Right cardiac atrium (tissue), 5 donors: ENCODE measurements around the gene KCNIP1. TPM values are rescaled to one million over a fixed set of nuclear protein-coding genes. Genes with fewer than 3 reads are reported as not detected.

Experiments
- ATAC-seq, 2 donors: fragments of 200-7000 bp; cut with Tn5 transposase; one replicate each; pipeline versions ENCODE4 v1.8.0 to v1.9.1; 2020; ENCODE audit warnings: moderate library complexity in 2 of 2, mild to moderate bottlenecking in 1 of 2
- DNase-seq, 3 donors: peaks; one replicate each; pipeline ENCODE4 v3.0.0-alpha.2; 2020
- H3K27ac ChIP-seq: one replicate; pipeline ENCODE4 v1.5.1; 2013; ENCODE audit warnings: mild to moderate bottlenecking, low read length, control low read depth, moderate library complexity
- H3K27me3 ChIP-seq: one replicate; pipeline ENCODE4 v1.6.1; 2013; ENCODE audit not compliant: control insufficient read depth, insufficient read depth
- H3K4me1 ChIP-seq: one replicate; pipeline ENCODE4 v1.6.1; 2013; ENCODE audit warnings: low read length; ENCODE audit not compliant: control insufficient read depth, insufficient read depth
- H3K4me3 ChIP-seq: one replicate; pipeline ENCODE4 v1.5.1; 2013; ENCODE audit warnings: low read length, control low read depth
- H3K9me3 ChIP-seq: one replicate; pipeline ENCODE4 v1.6.1; 2013; ENCODE audit warnings: low read length; ENCODE audit not compliant: control insufficient read depth
- WGBS: extraction: QIAGEN DNeasy Blood & Tissue Kit; methylation state at CpG from one replicate; pipeline ENCODE4 v1.1.7; 2013; 5-methylcytosine and 5-hydroxymethylcytosine counted together
- intact Hi-C, 4 donors: fragments of 100-400 bp; cut with DNase I; formaldehyde crosslinking; loops; one replicate each; pipeline versions ENCODE4 v1.11.0 to v1.14.0; 2022 to 2023
- polyA plus RNA-seq: library from polyadenylated mRNA; stranded (reverse); fragments of 200-250 nt; gene quantifications from one replicate; pipeline ENCODE4 v1.2.3, GENCODE V29; 2013
- total RNA-seq, 4 donors: library from RNA; stranded (reverse); fragmentation: NEBNext Ultra II Directional; extraction: Animal tissue kit (Norgen Biotek cat#: 25700); gene quantifications; one replicate each; pipeline ENCODE4 v1.2.1, GENCODE V29; 2021
- donor health status: healthy with polysubstance abuse.
- donor health status: DM: no; HTN: yes; CAD: no.
- donor health status: DM: no; HTN: no; CAD: no.
- donor health status: DM: no; HTN: yes; CAD: no; lungs with severe emphysema.
- donor health status: DM: yes; HTN: yes; CAD: no.

The KCNIP1 gene
- total and polyA plus RNA-seq, 5 donors, result 0.11 TPM; not detected in 4

- H3K27me3 ChIP-seq, result no peaks in the 10 kb centered on the region
- intact Hi-C loops, result no loop called here
- no peak overlapping the region for H3K4me3 ChIP-seq
- ATAC-seq (peak in 1 of 2 donors; percentile 26), DNase-seq (no peak)
- no peak overlapping the region for H3K27ac ChIP-seq
- no peaks in the 10 kb centered on the region for H3K4me1 ChIP-seq
- 89% methylated on average over 12 of the region's 12 CpGs for WGBS
- no peaks in the 10 kb centered on the region for H3K9me3 ChIP-seq
Observed at GRCh38 chr5:170773024-170773985, 269.5 kb downstream of the KCNIP1 start.

- 91% methylated on average over 5 of the region's 5 CpGs for whole genome bisulfite sequencing
- Histone ChIP-seq H3K27me3 (no peaks in the 10 kb centered on the region), H3K4me3 (no peak overlapping the region), H3K27ac (no peak overlapping the region), H3K9me3 (no peaks in the 10 kb centered on the region), H3K4me1 (no peaks in the 10 kb centered on the region)
- no peak for DNase-seq
- no peak for ATAC-seq
- intact Hi-C loops, result no loop called here
Observed at GRCh38 chr5:170774831-170775230, 271.0 kb downstream of the KCNIP1 start.

- H3K4me1 ChIP-seq, result peaks cover 7% of the 10 kb centered on the region
- no peaks in the 10 kb centered on the region for H3K9me3 ChIP-seq
- 91% methylated on average over 1 of the region's 1 CpG for WGBS
- H3K4me3 ChIP-seq, result no peak overlapping the region
- intact Hi-C loops, result no loop called here
- no peak for DNase-seq
- no peak overlapping the region for H3K27ac ChIP-seq
- H3K27me3 ChIP-seq, result no peaks in the 10 kb centered on the region
- ATAC-seq, result no peak
Observed at GRCh38 chr5:170781946-170782345, 278.1 kb downstream of the KCNIP1 start.

- intact Hi-C loops, result no loop called here
- Histone ChIP-seq H3K4me3 (no peak overlapping the region), H3K9me3 (no peaks in the 10 kb centered on the region), H3K27ac (peak overlapping the region; percentile 33), H3K4me1 (peaks cover 7% of the 10 kb centered on the region), H3K27me3 (no peaks in the 10 kb centered on the region)
- DNase-seq, result no peak
- ATAC-seq, result peak; percentile 44 to 45
- WGBS, result 62% methylated on average over 6 of the region's 6 CpGs
Observed at GRCh38 chr5:170782438-170782837, 278.6 kb downstream of the KCNIP1 start.

- no peak for ATAC-seq
Observed at GRCh38 chr5:170783498-170784247, 279.9 kb downstream of the KCNIP1 start, which contains the start of gene GABRP. Gene GABRP (plus strand): TSS chr5:170783725. CDS start chr5:170788616, 4,891 bp downstream.

GRCh38 chr5:170785416-170785815 is 281.6 kb downstream of the KCNIP1 start:
- DNase-seq, result no peak
- no peak overlapping the region for H3K4me3 ChIP-seq
- no peak for ATAC-seq
- H3K27ac ChIP-seq, result no peak overlapping the region
- no peaks in the 10 kb centered on the region for H3K27me3 ChIP-seq
- peaks cover 7% of the 10 kb centered on the region for H3K4me1 ChIP-seq
- intact Hi-C loops, result no loop called here
- no peaks in the 10 kb centered on the region for H3K9me3 ChIP-seq
- 66% methylated on average over 3 of the region's 3 CpGs for WGBS

More at GRCh38 chr5:170783498-170784247, 279.9 kb downstream of the KCNIP1 start, which contains the start of gene GABRP:
- H3K27me3 ChIP-seq, result no peaks in the 10 kb centered on the region
- no peak within 1 kb of the TSS for H3K4me3 ChIP-seq
- no peaks in the 10 kb centered on the region for H3K9me3 ChIP-seq
- peak within 1 kb of the TSS; percentile 33 for H3K27ac ChIP-seq
- 82% methylated on average over 14 of the region's 14 CpGs for WGBS
- no peak for DNase-seq
- peaks cover 7% of the 10 kb centered on the region for H3K4me1 ChIP-seq
- intact Hi-C loops, result no loop called here

Other genes with a start within 250 kb of the KCNIP1 start
- gene LCP2, start 206.2 kb upstream of the KCNIP1 start, total RNA-seq, result 10 to 100 TPM in 3 of 4 donors, 1 to 10 TPM in 1; 7.2 to 10.9 (median 10.4) TPM
- 3.0 TPM for gene LCP2, start 206.2 kb upstream of the KCNIP1 start, polyA plus RNA-seq
- gene KCNMB1, start 114.7 kb upstream of the KCNIP1 start, total RNA-seq, result 1 to 10 TPM in 3 of 4 donors, under 1 TPM in 1; 0.97 to 2.8 (median 1.9) TPM
- gene KCNMB1, start 114.7 kb upstream of the KCNIP1 start, polyA plus RNA-seq, result 1.3 TPM